HEK293T (cell line): Measurements from ENCODE around the gene SOS2.

ENCODE experiments used
- CTCF ChIA-PET: fragments of 350-600 bp; formaldehyde crosslinking; extraction: SDS; loops from one replicate; lab custom pipeline; 2021; ENCODE audit warnings: antibody characterized with exemption, inconsistent platforms; lab: Yijun Ruan, JAX
- POLR2A ChIA-PET: fragments of 350-600 bp; formaldehyde crosslinking; extraction: SDS; loops from one replicate; lab custom pipeline; 2020; ENCODE audit warnings: antibody characterized with exemption, inconsistent platforms; lab: Yijun Ruan, JAX
- DNase-seq: peaks from one replicate; pipeline ENCODE4 v3.0.0; 2012; ENCODE audit warnings: mixed read lengths; ENCODE audit errors: extremely low spot score
- ARNT ChIP-seq: fragments of 450-650 bp; IDR thresholded peaks from 2 replicates; pipeline ENCODE4 v1.6.1; 2017; ENCODE audit warnings: mild to moderate bottlenecking
- BHLHE40 ChIP-seq: fragments of 450-650 bp; IDR thresholded peaks from 2 replicates; pipeline ENCODE4 v1.6.1; 2016; ENCODE audit warnings: mild to moderate bottlenecking, moderate library complexity, borderline replicate concordance
- CTBP1 ChIP-seq: fragments of 450-650 bp; IDR thresholded peaks from 2 replicates; pipeline ENCODE4 v1.6.1; 2016; ENCODE audit warnings: borderline replicate concordance
- ELF4 ChIP-seq: fragments of 450-650 bp; IDR thresholded peaks from 2 replicates; pipeline ENCODE4 v1.6.1; 2017; ENCODE audit warnings: antibody characterized with exemption
- FOXA1 ChIP-seq: fragments of 450-650 bp; IDR thresholded peaks from 2 replicates; pipeline ENCODE4 v1.6.1; 2016; ENCODE audit warnings: mild to moderate bottlenecking
- FOXK2 ChIP-seq: fragments of 450-650 bp; IDR thresholded peaks from 2 replicates; pipeline ENCODE4 v1.6.1; 2016; ENCODE audit warnings: mild to moderate bottlenecking
- FOXM1 ChIP-seq: fragments of 450-650 bp; IDR thresholded peaks from 2 replicates; pipeline ENCODE4 v1.6.1; 2017; ENCODE audit warnings: mild to moderate bottlenecking, borderline replicate concordance
- HDGF ChIP-seq: fragments of 450-650 bp; IDR thresholded peaks from 2 replicates; pipeline ENCODE4 v1.6.1; 2017; ENCODE audit warnings: antibody characterized with exemption, borderline replicate concordance
- L3MBTL2 ChIP-seq: fragments of 450-650 bp; conservative IDR thresholded peaks from 2 replicates; pipeline ENCODE4 v1.6.1; 2016; ENCODE audit warnings: mild to moderate bottlenecking
- LEF1 ChIP-seq: fragments of 450-650 bp; IDR thresholded peaks from 2 replicates; pipeline ENCODE4 v1.6.1; 2017; ENCODE audit warnings: mild to moderate bottlenecking, borderline replicate concordance
- NFRKB ChIP-seq: fragments of 450-650 bp; IDR thresholded peaks from 2 replicates; pipeline ENCODE4 v1.6.1; 2016; ENCODE audit warnings: mild to moderate bottlenecking, moderate library complexity
- PKNOX1 ChIP-seq: fragments of 450-650 bp; IDR thresholded peaks from 2 replicates; pipeline ENCODE4 v1.6.1; 2016
- SP1 ChIP-seq: fragments of 450-650 bp; IDR thresholded peaks from 2 replicates; pipeline ENCODE4 v1.6.1; 2017
- SUZ12 ChIP-seq: fragments of 450-650 bp; IDR thresholded peaks from 2 replicates; pipeline ENCODE4 v1.6.1; 2016; ENCODE audit warnings: mild to moderate bottlenecking
- TARDBP ChIP-seq: fragments of 450-650 bp; IDR thresholded peaks from 2 replicates; pipeline ENCODE4 v1.6.1; 2016
- ZNF384 ChIP-seq: fragments of 450-650 bp; IDR thresholded peaks from 2 replicates; pipeline ENCODE4 v1.6.1; 2016

The SOS2 gene

GRCh38 chr14:50072395-50072794 lies 159.0 kb downstream of the SOS2 start:
- DNase-seq, result no peak
- ChIA-PET POLR2A (interaction anchor here (1.1 kb wide), 1 partner anchor 11 kb away, joined by 4 read pairs; no protein-coding TSS in a partner anchor), CTCF (no interaction called here)
- TF ChIP-seq BHLHE40 (no peak), LEF1 (no peak), FOXK2 (no peak), SP1 (no peak), ARNT (no peak), FOXM1 (no peak), ELF4 (no peak), HDGF (no peak), CTBP1 (no peak), ZNF384 (no peak), PKNOX1 (no peak), L3MBTL2 (no peak), SUZ12 (no peak), TARDBP (no peak), FOXA1 (no peak), NFRKB (no peak)

GRCh38 chr14:50070840-50071548 lies 160.4 kb downstream of the SOS2 start:
- CTCF ChIA-PET, result no interaction called here
- TF ChIP-seq CTBP1 (no peak), FOXA1 (no peak), FOXK2 (no peak), ZNF384 (no peak), LEF1 (no peak), ARNT (no peak), NFRKB (no peak), TARDBP (no peak), ELF4 (no peak), SUZ12 (no peak), L3MBTL2 (no peak), SP1 (no peak), BHLHE40 (no peak), FOXM1 (no peak), HDGF (no peak), PKNOX1 (no peak)
- POLR2A ChIA-PET, result interaction anchor here (1.1 to 1.8 kb wide), 2 partner anchors 9 to 218 kb away, joined by 3 to 4 read pairs; partner anchors contain the start of gene NEMF
- no peak for DNase-seq

- ChIA-PET POLR2A (interaction anchor here (1.8 kb wide), 1 partner anchor 218 kb away, joined by 3 read pairs; the partner anchor contains the start of gene NEMF), CTCF (no interaction called here)
- TF ChIP-seq SP1 (no peak), BHLHE40 (no peak)
These were observed 161.1 kb downstream of the SOS2 start for GRCh38 chr14:50070230-50070629.

GRCh38 chr14:50069325-50069724 lies 162.1 kb downstream of the SOS2 start:
- CTCF ChIA-PET, result interaction anchor here (0.6 kb wide), 1 partner anchor 104 kb away, joined by 3 read pairs; no protein-coding TSS in a partner anchor
- DNase-seq, result no peak
- TF ChIP-seq SUZ12 (no peak), L3MBTL2 (no peak), TARDBP (no peak), PKNOX1 (no peak), NFRKB (no peak), LEF1 (no peak), FOXM1 (no peak), HDGF (no peak), FOXA1 (no peak), ARNT (no peak), SP1 (no peak), ELF4 (no peak), BHLHE40 (no peak), ZNF384 (no peak), FOXK2 (no peak), CTBP1 (no peak)
- POLR2A ChIA-PET, result no interaction called here

More at GRCh38 chr14:50070230-50070629, 161.1 kb downstream of the SOS2 start:
- DNase-seq, result no peak

GRCh38 chr14:50068496-50068895 lies 162.9 kb downstream of the SOS2 start:
- DNase-seq, result no peak
- CTCF ChIA-PET, result no interaction called here
- POLR2A ChIA-PET, result interaction anchor here (0.6 kb wide), 1 partner anchor 163 kb away, joined by 3 read pairs; no protein-coding TSS in a partner anchor
- TF ChIP-seq LEF1, result no peak
- TF ChIP-seq ZNF384, result no peak
- TF ChIP-seq L3MBTL2, result no peak
- no peak for TF ChIP-seq NFRKB
- no peak for TF ChIP-seq FOXM1

- TF ChIP-seq SUZ12, result no peak
- TF ChIP-seq NFRKB, result no peak
- TF ChIP-seq FOXM1, result no peak
- no peak for TF ChIP-seq HDGF
- no peak for TF ChIP-seq FOXK2
- no peak for TF ChIP-seq TARDBP
- no peak for TF ChIP-seq L3MBTL2
- no peak for TF ChIP-seq SP1
- no peak for TF ChIP-seq PKNOX1
- TF ChIP-seq FOXA1, result no peak
- TF ChIP-seq ELF4, result no peak
- no peak for TF ChIP-seq BHLHE40
- TF ChIP-seq ARNT, result no peak
- no peak for TF ChIP-seq LEF1
- TF ChIP-seq CTBP1, result no peak
- no peak for TF ChIP-seq ZNF384
- POLR2A ChIA-PET, result interaction anchor here (0.6 kb wide), 1 partner anchor 163 kb away, joined by 3 read pairs; no protein-coding TSS in a partner anchor
- no peak for DNase-seq
- CTCF ChIA-PET, result no interaction called here
These were observed 163.5 kb downstream of the SOS2 start for GRCh38 chr14:50067723-50068495.
